ENCODE results near the gene ZC2HC1B.
A peak's percentile ranks its signal among the peaks of the same experiment; 100 is the strongest.
"Not testable (repeated sequence)": the region's sequence is repeated elsewhere in the genome, so short reads cannot be mapped to it uniquely, and the experiment has no call there.

The ZC2HC1B gene

GRCh38 chr6:143864234-143864633 is at the start of gene ZC2HC1B:
Gene ZC2HC1B, plus strand, starts transcription at chr6:143864474. Its CDS starts 66 bp downstream, at chr6:143864540.
- DNase-seq = no peak

GRCh38 chr6:143817621-143818020 is 46.7 kb upstream of the ZC2HC1B start:
- DNase-seq = no peak

GRCh38 chr6:143821359-143821758 is 42.9 kb upstream of the ZC2HC1B start:
- no peak for DNase-seq

GRCh38 chr6:143822584-143823024 is 41.7 kb upstream of the ZC2HC1B start:
- no peak for DNase-seq

GRCh38 chr6:143823548-143823947 is 40.7 kb upstream of the ZC2HC1B start:
- no peak for DNase-seq

GRCh38 chr6:143828572-143828971 is 35.7 kb upstream of the ZC2HC1B start:
- no peak for DNase-seq

- DNase-seq = no peak
Observed at GRCh38 chr6:143836150-143836549, 28.1 kb upstream of the ZC2HC1B start.

- DNase-seq = no peak
Observed at GRCh38 chr6:143838395-143838794, 25.9 kb upstream of the ZC2HC1B start.

GRCh38 chr6:143839196-143839595 is 25.1 kb upstream of the ZC2HC1B start:
- DNase-seq = no peak

GRCh38 chr6:143840595-143841265 is 23.5 kb upstream of the ZC2HC1B start:
- DNase-seq = no peak

GRCh38 chr6:143842461-143842901 is 21.8 kb upstream of the ZC2HC1B start:
- no peak for DNase-seq

- DNase-seq = peak; percentile 99
Observed at GRCh38 chr6:143842902-143843676, 21.2 kb upstream of the ZC2HC1B start, which contains the start of gene LTV1. Gene LTV1, plus strand, starts transcription at chr6:143843338. Its CDS starts 140 bp downstream, at chr6:143843478.

- DNase-seq = no peak
Observed at GRCh38 chr6:143843677-143843999, 20.6 kb upstream of the ZC2HC1B start.

GRCh38 chr6:143844006-143844405 is 20.3 kb upstream of the ZC2HC1B start:
- no peak for DNase-seq

GRCh38 chr6:143845033-143845432 is 19.2 kb upstream of the ZC2HC1B start:
- no peak for DNase-seq

- DNase-seq = not testable (repeated sequence)
Observed at GRCh38 chr6:143851706-143852105, 12.6 kb upstream of the ZC2HC1B start.

GRCh38 chr6:143855057-143855456 is 9.2 kb upstream of the ZC2HC1B start:
- DNase-seq = not testable (repeated sequence)

GRCh38 chr6:143856762-143857161 is 7.5 kb upstream of the ZC2HC1B start:
- not testable (repeated sequence) for DNase-seq

GRCh38 chr6:143857651-143858050 is 6.6 kb upstream of the ZC2HC1B start:
- no peak for DNase-seq

GRCh38 chr6:143859891-143860660 is 4.2 kb upstream of the ZC2HC1B start:
- DNase-seq = no peak

- DNase-seq = no peak
Observed at GRCh38 chr6:143863771-143864170, 503 bp upstream of the ZC2HC1B start.

GRCh38 chr6:143867236-143867635 is 3.0 kb downstream of the ZC2HC1B start:
- no peak for DNase-seq

GRCh38 chr6:143868808-143869207 is 4.5 kb downstream of the ZC2HC1B start:
- not testable (repeated sequence) for DNase-seq

Measured in retina (tissue), 1 donor.